Tibial artery (tissue), 4 donors: Measurements from ENCODE around the gene PIGM.

Experiments
- DNase-seq, 2 donors: peaks; one replicate each; pipeline ENCODE4 v3.0.0-alpha.2; 2019
- H3K27ac ChIP-seq, 2 donors: fragments of 200-600 bp; sonication (generic) in 1 of 2; 1 replicate in 1 of 2; 2 replicates in 1 of 2; pipeline ENCODE4 v1.5.1; 2018 to 2019; ENCODE audit warnings: mild to moderate bottlenecking in 1 of 2
- H3K27me3 ChIP-seq, 2 donors: fragments of 200-600 bp; sonication (generic) in 1 of 2; one replicate each; pipeline versions ENCODE4 v1.5.1 to v1.6.0; 2016 to 2019
- H3K36me3 ChIP-seq, 3 donors: fragments of 200-600 bp; sonication (generic) in 2 of 3; one replicate each; pipeline ENCODE4 v1.5.1; 2016 to 2019; ENCODE audit warnings: mild to moderate bottlenecking in 2 of 3
- H3K4me1 ChIP-seq, 4 donors: fragments of 200-600 bp; sonication (generic) in 2 of 4; 1 replicate in 3 of 4; 2 replicates in 1 of 4; pipeline ENCODE4 v1.5.1; 2016 to 2019
- H3K4me3 ChIP-seq, 2 donors: fragments of 200-600 bp; sonication (generic) in 1 of 2; 1 replicate in 1 of 2; 2 replicates in 1 of 2; pipeline ENCODE4 v1.5.1; 2018 to 2019; ENCODE audit warnings: mild to moderate bottlenecking in 2 of 2
- H3K9me3 ChIP-seq, 3 donors: fragments of 200-600 bp; sonication (generic) in 1 of 3; one replicate each; pipeline ENCODE4 v1.5.1; 2016 to 2019
- intact Hi-C: fragments of 100-400 bp; cut with DNase I; formaldehyde crosslinking; loops from one replicate; pipeline ENCODE4 v1.15.0; 2023; ENCODE audit warnings: low total_unique reads
- TF ChIP-seq, protein P1 (sequence below), 2 experiments: fragments of 200-600 bp in 1 of 2; fragments of 450-650 bp in 1 of 2; IDR thresholded peaks; one replicate each; pipeline ENCODE4 v1.5.1; 2017 to 2019; ENCODE audit warnings: antibody characterized with exemption in 2 of 2, mild to moderate bottlenecking in 1 of 2, moderate library complexity in 1 of 2

The PIGM gene

DNA sequence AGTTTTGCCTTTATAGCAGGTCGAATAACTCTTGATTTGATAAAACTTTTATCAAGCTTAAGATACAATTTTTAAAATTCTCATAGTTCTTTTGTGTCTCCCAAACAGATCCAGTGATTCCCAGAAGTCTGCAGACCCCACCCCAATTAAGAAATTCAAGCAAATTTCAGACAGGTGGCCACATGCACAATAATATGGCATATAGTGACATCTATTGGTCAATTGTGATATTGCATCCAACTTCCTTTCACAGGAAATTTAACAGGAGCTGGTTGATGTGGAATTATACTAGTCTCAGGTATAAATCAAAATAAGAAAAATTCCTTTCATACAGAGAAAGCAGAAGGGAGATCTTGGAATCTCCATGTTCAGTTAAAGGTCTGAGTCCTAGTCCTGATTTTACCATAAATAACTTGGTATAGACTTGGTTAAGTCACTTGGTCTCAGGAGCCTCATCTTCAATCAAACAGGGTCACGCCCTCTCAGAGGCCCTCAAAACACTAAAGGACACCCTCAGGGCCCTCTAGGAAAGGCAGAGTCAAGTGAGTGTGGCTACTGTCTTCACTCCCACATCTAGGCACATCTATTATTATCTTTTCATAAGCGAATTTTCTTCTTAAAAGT, 24.1 kb downstream of the PIGM start:
- DNase-seq = no peak
- no peaks in the 10 kb centered on the region for H3K27me3 ChIP-seq
- intact Hi-C loops = loop anchor here (5.0 to 10.0 kb wide), 2 partner anchors 70 to 213 kb away; no protein-coding TSS in a partner anchor
- no peak overlapping the region for H3K27ac ChIP-seq
- TF ChIP-seq, protein P1, sequence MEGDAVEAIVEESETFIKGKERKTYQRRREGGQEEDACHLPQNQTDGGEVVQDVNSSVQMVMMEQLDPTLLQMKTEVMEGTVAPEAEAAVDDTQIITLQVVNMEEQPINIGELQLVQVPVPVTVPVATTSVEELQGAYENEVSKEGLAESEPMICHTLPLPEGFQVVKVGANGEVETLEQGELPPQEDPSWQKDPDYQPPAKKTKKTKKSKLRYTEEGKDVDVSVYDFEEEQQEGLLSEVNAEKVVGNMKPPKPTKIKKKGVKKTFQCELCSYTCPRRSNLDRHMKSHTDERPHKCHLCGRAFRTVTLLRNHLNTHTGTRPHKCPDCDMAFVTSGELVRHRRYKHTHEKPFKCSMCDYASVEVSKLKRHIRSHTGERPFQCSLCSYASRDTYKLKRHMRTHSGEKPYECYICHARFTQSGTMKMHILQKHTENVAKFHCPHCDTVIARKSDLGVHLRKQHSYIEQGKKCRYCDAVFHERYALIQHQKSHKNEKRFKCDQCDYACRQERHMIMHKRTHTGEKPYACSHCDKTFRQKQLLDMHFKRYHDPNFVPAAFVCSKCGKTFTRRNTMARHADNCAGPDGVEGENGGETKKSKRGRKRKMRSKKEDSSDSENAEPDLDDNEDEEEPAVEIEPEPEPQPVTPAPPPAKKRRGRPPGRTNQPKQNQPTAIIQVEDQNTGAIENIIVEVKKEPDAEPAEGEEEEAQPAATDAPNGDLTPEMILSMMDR (IDR thresholded peaks at IDR 0.05) = peak; percentile 71 to 79
- H3K9me3 ChIP-seq = no peaks in the 10 kb centered on the region
- H3K4me3 ChIP-seq = no peak overlapping the region
- H3K36me3 ChIP-seq = no peaks in the 10 kb centered on the region
- H3K4me1 ChIP-seq = no peaks in the 10 kb centered on the region

- no peak overlapping the region for H3K4me3 ChIP-seq
- TF ChIP-seq, protein P1 (IDR thresholded peaks at IDR 0.05) = peak; percentile 55 to 64
- H3K27me3 ChIP-seq = no peaks in the 10 kb centered on the region
- intact Hi-C loops = loop anchor here (5.0 to 10.0 kb wide), 2 partner anchors 69 to 212 kb away; no protein-coding TSS in a partner anchor
- H3K9me3 ChIP-seq = no peaks in the 10 kb centered on the region
- no peak overlapping the region for H3K27ac ChIP-seq
- H3K36me3 ChIP-seq = no peaks in the 10 kb centered on the region
- peak in 1 of 2 donors; percentile 50 for DNase-seq
- no peaks in the 10 kb centered on the region for H3K4me1 ChIP-seq
Observed at GRCh38 chr1:160006312-160006940, 25.4 kb downstream of the PIGM start.

GRCh38 chr1:160005070-160005469, 26.7 kb downstream of the PIGM start:
- no peaks in the 10 kb centered on the region for H3K36me3 ChIP-seq
- no peaks in the 10 kb centered on the region for H3K9me3 ChIP-seq
- no peak overlapping the region for H3K27ac ChIP-seq
- no peaks in the 10 kb centered on the region for H3K4me1 ChIP-seq
- no peak for DNase-seq
- TF ChIP-seq, protein P1 (IDR thresholded peaks at IDR 0.05) = no peak
- no peaks in the 10 kb centered on the region for H3K27me3 ChIP-seq
- intact Hi-C loops = loop anchor here (5.0 to 10.0 kb wide), 2 partner anchors 68 to 210 kb away; no protein-coding TSS in a partner anchor
- H3K4me3 ChIP-seq = no peak overlapping the region

DNA sequence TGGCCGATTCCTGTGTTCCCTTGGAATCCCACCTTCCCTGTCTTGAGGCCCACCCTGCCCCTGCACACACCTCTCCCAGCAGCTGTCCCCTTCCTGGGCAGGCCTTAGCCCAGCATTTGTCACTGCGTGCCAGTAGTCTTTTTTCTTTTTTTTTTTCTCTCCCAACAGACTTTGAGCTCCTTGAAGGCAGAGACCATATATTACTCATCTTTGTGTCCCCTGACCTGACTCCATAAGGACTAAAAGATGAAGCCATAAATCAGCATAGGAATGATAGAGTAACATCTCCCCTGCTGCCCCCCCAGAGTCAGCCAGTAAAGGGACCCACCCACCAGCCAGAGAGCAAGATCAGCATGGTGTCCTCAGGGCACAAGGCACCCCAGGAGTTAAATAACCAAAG, 27.4 kb downstream of the PIGM start:
- Histone ChIP-seq H3K9me3 (no peaks in the 10 kb centered on the region), H3K27ac (no peak overlapping the region), H3K4me3 (no peak overlapping the region), H3K4me1 (no peaks in the 10 kb centered on the region), H3K27me3 (no peaks in the 10 kb centered on the region), H3K36me3 (no peaks in the 10 kb centered on the region)
- DNase-seq = no peak
- TF ChIP-seq, protein P1 (IDR thresholded peaks at IDR 0.05) = no peak
- intact Hi-C loops = loop anchor here (10.0 kb wide), 1 partner anchor 210 kb away; no protein-coding TSS in a partner anchor

- TF ChIP-seq, protein P1 (IDR thresholded peaks at IDR 0.05) = no peak
- Histone ChIP-seq H3K4me3 (no peak overlapping the region), H3K9me3 (no peaks in the 10 kb centered on the region), H3K27me3 (no peaks in the 10 kb centered on the region), H3K4me1 (no peaks in the 10 kb centered on the region), H3K36me3 (no peaks in the 10 kb centered on the region), H3K27ac (no peak overlapping the region)
- DNase-seq = no peak
- intact Hi-C loops = loop anchor here (10.0 kb wide), 1 partner anchor 209 kb away; no protein-coding TSS in a partner anchor
Observed at GRCh38 chr1:160004001-160004400, 27.8 kb downstream of the PIGM start.
